ENCODE results near the gene DUSP6. TPM values are rescaled to one million over a fixed set of nuclear protein-coding genes. Genes with fewer than 3 reads are reported as not detected.

The DUSP6 gene
- total and polyA plus RNA-seq, 9 of the 15 experiments (the other 6 are each of a cell fraction or from before 2014, with no cell fraction given): 0.04 to 0.60 (median 0.08) TPM; not detected in 2

GRCh38 chr12:89351489-89352241 is 636 bp downstream of the DUSP6 start (continued):
- no peak for TF ChIP-seq RERE (CRISPR knock-in tag; IDR thresholded peaks at IDR 0.05; ENCODE audit: borderline replicate concordance)
- no peak for TF ChIP-seq CHD1 (IDR thresholded peaks at IDR 0.05; ENCODE audit: low read length)
- no peak for TF ChIP-seq BRD4 (IDR thresholded peaks at IDR 0.05)

Measured in K562 (cell line).